ENCODE measurements around the gene ARID1A.

ARID1A gene

DNA sequence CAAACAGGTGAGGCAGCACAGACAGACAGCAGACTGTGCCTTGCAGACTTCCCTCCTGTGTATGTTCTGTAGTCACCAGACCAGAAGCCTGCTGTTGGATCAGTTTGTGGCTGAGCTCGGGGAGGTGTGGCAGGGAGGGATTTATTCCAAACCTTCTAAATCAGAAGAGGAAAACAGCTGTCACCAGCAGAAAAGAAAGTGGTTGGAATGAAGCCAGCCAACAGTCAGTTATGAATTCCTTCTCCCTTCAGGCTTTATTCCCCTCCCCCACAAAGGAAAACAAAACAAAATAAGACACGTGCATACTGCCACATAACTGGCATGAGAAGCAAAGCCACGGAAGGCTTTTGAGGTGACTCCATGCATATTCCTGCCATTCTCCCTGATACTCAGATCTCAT lies 72.9 kb downstream of the ARID1A start:
- no peak for DNase-seq

DNA sequence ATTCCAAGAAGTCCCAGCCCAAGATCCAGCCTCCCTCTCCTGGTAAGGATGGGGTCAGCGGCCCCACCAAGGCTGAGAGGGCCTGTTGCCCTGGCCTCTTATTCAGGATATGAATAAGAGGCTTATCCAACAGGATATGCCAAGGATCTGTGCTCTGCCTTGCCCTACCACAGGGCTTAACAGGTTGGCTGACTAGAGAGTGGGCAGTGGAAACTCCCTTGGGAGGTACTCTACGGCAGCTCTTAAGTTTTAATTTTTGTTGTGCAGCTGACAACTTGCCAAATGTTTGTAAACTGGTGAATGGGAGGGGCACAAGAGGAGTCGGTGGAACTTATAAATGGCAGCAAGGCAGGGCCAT lies 75.4 kb downstream of the ARID1A start:
- no peak for DNase-seq

DNA sequence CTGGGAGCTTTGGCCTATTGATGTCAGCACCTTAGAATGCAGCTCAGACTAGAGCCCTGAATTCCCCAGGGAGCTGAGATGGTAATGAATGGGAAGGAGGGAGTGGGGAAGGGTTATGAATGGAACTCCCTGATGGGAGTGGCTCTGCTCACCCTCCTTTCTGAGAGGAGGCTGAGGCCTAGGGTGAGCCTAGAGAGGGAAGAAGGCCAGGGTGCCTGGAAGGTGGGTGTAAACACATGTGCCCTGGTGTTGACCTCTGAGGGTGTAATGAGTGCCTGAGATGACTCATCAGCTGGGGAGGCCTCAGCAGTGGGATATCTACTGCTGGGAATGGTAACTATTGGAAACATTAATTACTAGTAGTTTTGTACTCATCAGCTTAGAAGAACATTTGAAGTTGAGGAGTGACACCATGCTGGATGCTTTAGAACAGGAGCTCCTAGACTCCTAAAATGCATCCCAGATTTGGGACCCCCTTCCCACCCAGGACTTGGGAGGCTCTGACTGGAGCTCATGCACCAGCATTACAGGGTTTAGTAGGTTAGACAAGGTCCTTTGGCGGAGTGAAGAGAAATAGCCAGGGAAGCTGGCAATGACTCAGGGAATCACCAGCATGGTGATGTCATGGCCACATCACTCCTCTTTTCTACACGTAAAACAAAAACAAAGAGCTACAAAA lies 76.0 kb downstream of the ARID1A start:
- DNase-seq, result peak; percentile 49

DNA sequence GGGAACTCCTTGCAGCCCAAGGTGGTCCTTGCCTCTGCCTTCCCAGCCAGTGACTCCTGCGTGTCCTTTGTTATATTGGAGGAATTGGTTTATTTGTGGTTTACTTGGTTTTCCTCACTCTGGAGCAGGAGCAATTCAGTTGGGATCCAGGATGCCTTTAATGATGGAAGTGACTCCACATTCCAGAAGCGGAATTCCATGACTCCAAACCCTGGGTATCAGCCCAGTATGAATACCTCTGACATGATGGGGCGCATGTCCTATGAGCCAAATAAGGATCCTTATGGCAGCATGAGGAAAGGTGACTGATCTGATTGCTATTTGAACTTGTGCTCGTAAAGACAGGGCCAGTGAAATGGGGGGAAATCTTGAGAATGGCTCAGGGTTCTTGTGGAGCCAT lies 76.9 kb downstream of the ARID1A start:
- no peak for DNase-seq

GRCh38 chr1:26774462-26774861 lies 78.6 kb downstream of the ARID1A start:
- no peak for DNase-seq

GRCh38 chr1:26775666-26776065 lies 79.9 kb downstream of the ARID1A start:
- no peak for DNase-seq

GRCh38 chr1:26779098-26779668 lies 83.4 kb downstream of the ARID1A start:
- DNase-seq, result peak; percentile 71

- no peak for DNase-seq
Observed at GRCh38 chr1:26780344-26780957, 84.6 kb downstream of the ARID1A start.

- DNase-seq, result no peak
Observed at GRCh38 chr1:26781206-26781825, 85.5 kb downstream of the ARID1A start.

- no peak for DNase-seq
Observed at GRCh38 chr1:26782521-26783212, 86.9 kb downstream of the ARID1A start.

DNA sequence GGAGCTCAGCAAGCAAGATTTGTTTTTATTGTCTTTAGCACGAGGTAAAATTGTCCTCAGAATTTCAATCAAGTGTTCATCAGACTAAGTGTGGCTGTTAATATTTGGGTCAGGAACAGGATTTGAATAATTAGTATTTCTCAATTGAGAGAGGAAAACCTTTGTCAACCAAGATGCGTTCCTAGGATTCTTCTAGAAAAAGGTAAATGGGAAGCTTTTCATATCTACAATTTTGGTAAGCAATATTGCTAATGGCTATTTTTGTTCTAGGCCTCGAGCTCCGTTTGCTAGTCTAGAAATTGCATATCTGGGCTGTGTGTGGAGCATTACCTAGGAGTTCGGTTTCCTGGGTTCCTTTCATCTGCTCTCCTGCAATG lies 87.8 kb downstream of the ARID1A start:
- no peak for DNase-seq

- peak; percentile 94 for DNase-seq
Observed at GRCh38 chr1:26784023-26784871, 88.4 kb downstream of the ARID1A start.

DNA sequence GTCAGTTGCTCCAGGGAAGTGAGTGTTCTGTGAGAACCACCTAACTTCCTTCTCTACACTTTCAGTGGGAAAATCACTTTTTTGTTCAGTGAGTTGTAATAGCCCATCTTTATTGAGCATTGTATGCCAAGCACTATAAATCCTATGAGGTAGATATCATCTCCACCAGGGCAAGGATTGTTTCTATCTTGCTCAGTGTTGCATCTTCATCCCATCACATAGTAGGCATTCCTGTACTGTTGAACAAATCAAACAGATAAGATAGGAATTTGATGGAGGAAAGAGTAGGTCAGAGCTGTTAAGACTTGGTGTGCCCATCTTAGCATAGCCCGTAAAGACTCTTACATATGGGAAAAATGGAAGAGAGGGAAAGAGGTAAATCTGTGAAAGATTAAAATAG lies 89.1 kb downstream of the ARID1A start:
- DNase-seq, result no peak

GRCh38 chr1:26785611-26786436 lies 90.0 kb downstream of the ARID1A start:
- DNase-seq, result peak; percentile 61

DNA sequence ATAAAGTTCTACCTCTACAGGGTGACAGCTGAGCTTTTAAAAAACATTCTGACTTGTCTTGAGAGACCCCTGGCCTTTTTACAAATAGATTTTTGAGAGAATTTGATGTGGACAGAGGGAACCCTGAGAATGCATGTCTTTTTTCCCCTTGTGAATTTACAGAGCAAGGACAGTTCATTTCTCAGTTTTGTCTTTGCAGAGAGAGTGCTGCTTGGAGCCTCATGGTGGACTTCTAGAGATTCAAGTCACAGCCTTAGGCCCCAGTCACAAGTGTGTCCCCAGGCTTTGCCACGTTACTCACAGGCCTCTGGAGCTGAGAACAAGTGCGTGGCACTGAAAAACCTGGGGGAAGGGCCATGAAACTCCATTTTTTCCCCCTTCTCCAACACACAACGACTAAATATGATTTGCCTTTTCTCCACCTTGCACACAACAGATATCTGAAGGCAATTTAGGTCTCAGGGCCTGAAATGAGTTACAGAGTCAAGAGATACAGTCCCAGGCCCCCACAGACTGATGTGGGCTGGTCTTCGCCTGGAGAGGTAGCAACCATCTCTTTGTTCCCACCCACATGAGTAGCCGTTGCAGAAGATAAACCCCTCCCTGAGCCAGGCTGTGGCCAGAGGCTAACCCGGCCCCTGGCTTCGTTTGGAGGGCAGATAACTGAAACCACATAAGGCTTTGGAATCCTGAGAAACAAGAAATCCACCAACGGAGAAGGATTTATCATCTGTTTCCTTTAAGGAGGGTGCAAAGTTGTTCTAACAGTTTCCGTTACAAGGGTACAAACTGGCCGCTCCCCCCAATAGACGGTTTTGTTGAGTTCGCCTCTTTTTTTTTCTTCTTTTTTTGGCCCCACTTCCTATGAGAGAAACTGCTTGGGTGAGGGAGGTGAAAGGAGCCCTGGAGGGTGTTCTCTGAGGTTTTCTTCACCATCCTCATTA lies 90.9 kb downstream of the ARID1A start:
- DNase-seq, result peak; percentile 99

DNA sequence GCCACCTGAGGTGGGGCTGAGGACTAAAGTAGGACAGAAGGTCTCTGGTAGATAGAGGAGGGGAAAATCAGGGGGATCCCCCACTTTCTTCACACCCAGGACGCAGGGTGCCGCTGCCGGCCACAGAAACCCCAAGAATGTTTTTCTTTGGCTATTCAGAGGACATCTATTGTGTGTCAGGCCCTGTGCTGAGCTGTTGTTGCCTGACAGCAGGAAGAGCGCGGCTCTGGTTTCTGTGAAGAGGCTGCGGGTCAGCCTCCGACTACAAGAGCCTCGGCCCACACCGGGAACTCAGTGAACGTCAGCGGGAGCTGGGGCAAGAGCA lies 91.5 kb downstream of the ARID1A start:
- DNase-seq, result no peak

DNA sequence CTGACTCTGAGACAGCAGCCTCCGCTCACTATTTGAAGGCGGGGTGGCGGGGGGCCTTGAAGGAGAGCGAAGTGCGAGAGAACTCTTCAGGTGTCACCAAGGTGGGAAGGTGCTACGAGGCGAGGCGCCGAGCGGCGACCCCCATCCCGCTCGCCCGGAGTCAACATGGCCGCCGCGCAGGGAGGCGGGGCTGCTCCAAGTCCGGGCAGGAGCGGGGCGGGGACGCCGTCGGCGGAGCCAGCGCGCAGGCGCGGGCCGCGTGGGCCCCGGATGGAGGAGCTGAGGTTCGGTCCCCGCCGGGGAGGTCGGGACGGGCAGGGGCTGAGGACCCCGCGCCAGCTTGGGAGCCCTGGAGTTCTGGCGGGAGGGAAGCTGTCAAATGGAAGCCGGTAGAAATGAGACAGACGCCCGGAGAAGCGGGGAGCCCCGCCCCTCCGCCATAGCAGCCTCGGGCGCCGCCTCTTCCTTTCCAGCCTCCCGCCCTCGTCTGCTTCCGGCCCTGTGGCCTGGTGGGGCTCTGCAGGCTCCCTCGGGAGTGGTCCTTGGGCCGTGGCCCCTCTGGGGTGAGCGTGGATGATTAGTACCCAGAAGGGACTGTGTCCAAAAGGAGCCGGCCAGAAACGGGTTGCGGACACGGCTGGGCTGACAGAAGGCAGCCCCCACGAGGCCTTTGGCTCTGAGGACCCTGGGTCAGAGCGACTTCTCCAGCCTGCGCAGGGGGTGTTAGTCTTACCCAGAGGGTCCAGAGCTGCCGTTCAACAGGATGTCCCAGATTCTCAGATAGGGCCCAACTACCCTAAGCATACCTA lies 92.1 kb downstream of the ARID1A start, which contains the start of gene PIGV:
Gene PIGV (plus strand): TSS at position 245 of the 809 bp plus-strand sequence. CDS start 2,866 bp downstream, outside the sequence.
- peak; percentile 86 for DNase-seq

GRCh38 chr1:26788515-26788785 lies 92.6 kb downstream of the ARID1A start:
- DNase-seq, result no peak

- DNase-seq, result peak; percentile 95
Observed at GRCh38 chr1:26788836-26789611, 93.2 kb downstream of the ARID1A start.

Data from hematopoietic multipotent progenitor cell treated with erythropoietin and hydrocortisone succinate and interleukin-3 and kit ligand, for 8 days (in vitro differentiated cells).